HepG2 (cell line): Measurements from ENCODE around the gene EVA1C. TPM values are rescaled to one million over a fixed set of nuclear protein-coding genes. Genes with fewer than 3 reads are reported as not detected.

Experiments used
- ASH2L ChIP-seq: fragments of 300-600, 200-600 bp; sonication (generic); IDR thresholded peaks from 2 replicates; pipeline ENCODE4 v1.7.0; 2017; ENCODE audit warnings: low read depth, mild to moderate bottlenecking, moderate library complexity, mixed read lengths, low read length; ENCODE audit not compliant: insufficient read length
- BCL6 ChIP-seq: IDR thresholded peaks from 2 replicates; pipeline ENCODE4 v1.6.1; 2016; ENCODE audit warnings: missing genetic modification reagents, missing compliant biosample characterization
- EP300 ChIP-seq, 3 experiments: sonication (generic) in 1 of 3; formaldehyde crosslinking in 1 of 3; IDR thresholded peaks; 2 replicates each; pipeline versions ENCODE4 v1.5.1 to v1.6.1; 2011 to 2020; ENCODE audit warnings: low read depth in 2 of 3, low read length in 2 of 3, borderline replicate concordance in 1 of 3, improper control_type of control experiment in 1 of 3, mild to moderate bottlenecking in 1 of 3, missing genetic modification reagents in 1 of 3, moderate library complexity in 1 of 3
- GATAD2A ChIP-seq: IDR thresholded peaks from 2 replicates; pipeline ENCODE4 v1.6.1; 2016
- HMG20A ChIP-seq: IDR thresholded peaks from 2 replicates; pipeline ENCODE4 v1.6.1; 2016; ENCODE audit warnings: borderline replicate concordance
- KDM6A ChIP-seq: IDR thresholded peaks from 2 replicates; pipeline ENCODE4 v1.6.1; 2016; ENCODE audit warnings: low read depth
- NCOA2 ChIP-seq: sonication (generic); formaldehyde crosslinking; IDR thresholded peaks from 2 replicates; pipeline ENCODE4 v1.8.0; 2022; ENCODE audit warnings: inconsistent platforms
- NR2F1 ChIP-seq, 2 experiments: fragments of 450-650 bp in 1 of 2; formaldehyde crosslinking in 1 of 2; IDR thresholded peaks; 2 replicates each; pipeline versions ENCODE4 v1.5.0 to v1.6.1; 2016 to 2020; ENCODE audit warnings: mild to moderate bottlenecking in 1 of 2, missing compliant biosample characterization in 1 of 2, missing genetic modification reagents in 1 of 2, moderate library complexity in 1 of 2
- NR2F2 ChIP-seq: IDR thresholded peaks from 2 replicates; pipeline ENCODE4 v1.6.1; 2012; ENCODE audit warnings: low read depth, inconsistent platforms, borderline replicate concordance
- RXRA ChIP-seq: sonication (generic); formaldehyde crosslinking; IDR thresholded peaks from 2 replicates; pipeline ENCODE4 v1.5.1; 2020; ENCODE audit warnings: missing genetic modification reagents
- SALL1 ChIP-seq: sonication (generic); formaldehyde crosslinking; IDR thresholded peaks from 2 replicates; pipeline ENCODE4 v1.8.0; 2022; ENCODE audit warnings: mild to moderate bottlenecking, missing genetic modification reagents
- SAP130 ChIP-seq: IDR thresholded peaks from 2 replicates; pipeline ENCODE4 v1.6.1; 2016; ENCODE audit warnings: low read depth
- ZEB1 ChIP-seq: IDR thresholded peaks from 2 replicates; pipeline ENCODE4 v1.6.1; 2012; ENCODE audit warnings: mild to moderate bottlenecking, low read depth, inconsistent platforms; ENCODE audit not compliant: insufficient replicate concordance
- ZFY ChIP-seq: sonication (generic); formaldehyde crosslinking; IDR thresholded peaks from 2 replicates; pipeline ENCODE4 v1.4.0; 2020; ENCODE audit warnings: missing genetic modification reagents
- polyA plus RNA-seq, 8 experiments: library from polyadenylated mRNA; depleted of rRNA in 3 of 8; stranded (reverse) in 7 of 8; unstranded in 1 of 8; fragments of >200 nt; fragmentation: Illumina TruSeq in 4 of 8; extraction: Trizol in 4 of 8; gene quantifications; 2 replicates each; pipeline versions ENCODE4 v1.2.1 to v1.2.3, GENCODE V29; 2011 to 2016; ENCODE audit warnings: low read depth in 4 of 8, missing spikeins in 1 of 8, mixed read lengths in 1 of 8; ENCODE audit not compliant: insufficient read depth in 1 of 8
- total RNA-seq, 5 experiments: library from RNA; depleted of rRNA; stranded (reverse); fragments of >200 nt; fragmentation: Illumina TruSeq; extraction: Trizol; gene quantifications; 2 replicates each; pipeline ENCODE4 v1.2.3, GENCODE V29; 2016; ENCODE audit warnings: low read depth in 1 of 5
- TF ChIP-seq, protein P1 (sequence below): IDR thresholded peaks from 2 replicates; pipeline ENCODE4 v1.6.1; 2016
- TF ChIP-seq, protein P2 (sequence below): IDR thresholded peaks from 2 replicates; pipeline ENCODE4 v1.6.1; 2016; ENCODE audit warnings: low read depth, missing genetic modification reagents, missing compliant biosample characterization
- TF ChIP-seq, protein P3 (sequence below): sonication (generic); formaldehyde crosslinking; IDR thresholded peaks from 2 replicates; pipeline ENCODE4 v1.4.0; 2020; ENCODE audit warnings: missing genetic modification reagents

Gene EVA1C
- total and polyA plus RNA-seq, 2 of the 13 experiments (the other 11 are each of a cell fraction or from before 2014, with no cell fraction given), result 0.29 to 0.34 TPM

DNA sequence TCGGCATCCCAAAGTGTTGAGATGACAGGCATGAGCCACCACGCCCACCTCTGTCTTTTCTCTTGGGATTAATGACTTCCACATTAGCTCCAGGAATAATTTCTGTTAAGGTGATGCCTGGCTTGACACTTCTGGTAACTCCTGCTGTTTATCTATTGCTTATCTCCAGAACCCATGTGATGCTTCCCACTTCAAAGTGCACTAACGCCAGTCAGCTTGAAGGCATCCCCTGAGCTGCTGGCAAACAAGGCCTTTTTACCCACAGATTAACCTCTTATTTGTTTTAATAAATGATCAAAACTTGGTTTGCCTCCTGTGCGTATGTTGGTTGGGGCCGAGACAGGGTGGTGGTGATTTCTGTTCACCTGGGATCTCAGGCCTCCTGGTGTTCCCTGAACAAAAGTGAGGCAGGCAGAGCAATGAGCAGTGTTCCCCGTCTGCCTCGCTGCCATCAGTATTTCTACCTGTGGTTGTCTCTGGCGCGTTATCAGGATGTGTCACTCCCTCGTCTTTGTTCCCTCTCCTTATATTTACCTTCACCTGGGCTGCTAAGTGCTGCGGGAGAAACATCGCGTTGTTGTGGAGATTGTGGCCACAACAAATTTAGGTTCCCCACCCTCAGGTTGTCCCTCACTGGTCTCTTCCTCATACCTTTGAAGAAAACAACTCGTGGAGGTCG, 20.6 kb downstream of the EVA1C start (continued):
- TF ChIP-seq NR2F1 (CRISPR knock-in tag; IDR thresholded peaks at IDR 0.05) (peak in 1 of 2 experiments; percentile 79; a peak in 2 of 4 replicates), NCOA2 (CRISPR knock-in tag) (0 out of 2 replicates have a peak, but pooled peaks have one; percentile 40), ASH2L (peak; percentile 26), EP300 (IDR thresholded peaks at IDR 0.05; ENCODE audit: low read depth in 2 of 2, low read length in 2 of 2) (peak in 1 of 2 experiments; percentile 44; a peak in 1 of 4 replicates), EP300 (CRISPR knock-in tag; IDR thresholded peaks at IDR 0.05; ENCODE audit: borderline replicate concordance) (peak; percentile 68; the same call in 1 of the 2 replicates), NR2F2 (peak; percentile 54; the same call in 1 of the 2 replicates), ZEB1 (peak; percentile 35), RXRA (CRISPR knock-in tag) (0 out of 2 replicates have a peak, but pooled peaks have one; percentile 15), BCL6 (CRISPR knock-in tag) (peak; percentile 35; the same call in 1 of the 2 replicates), GATAD2A (CRISPR knock-in tag) (peak; percentile 19; the same call in 1 of the 2 replicates), SALL1 (CRISPR knock-in tag) (0 out of 2 replicates have a peak, but pooled peaks have one; percentile 12), ZFY (CRISPR knock-in tag) (0 out of 2 replicates have a peak, but pooled peaks have one; percentile 19), SAP130 (CRISPR knock-in tag) (peak; percentile 50), KDM6A (CRISPR knock-in tag) (0 out of 2 replicates have a peak, but pooled peaks have one; percentile 27), HMG20A (CRISPR knock-in tag) (peak; percentile 71; the same call in 1 of the 2 replicates)
- TF ChIP-seq, protein P1, sequence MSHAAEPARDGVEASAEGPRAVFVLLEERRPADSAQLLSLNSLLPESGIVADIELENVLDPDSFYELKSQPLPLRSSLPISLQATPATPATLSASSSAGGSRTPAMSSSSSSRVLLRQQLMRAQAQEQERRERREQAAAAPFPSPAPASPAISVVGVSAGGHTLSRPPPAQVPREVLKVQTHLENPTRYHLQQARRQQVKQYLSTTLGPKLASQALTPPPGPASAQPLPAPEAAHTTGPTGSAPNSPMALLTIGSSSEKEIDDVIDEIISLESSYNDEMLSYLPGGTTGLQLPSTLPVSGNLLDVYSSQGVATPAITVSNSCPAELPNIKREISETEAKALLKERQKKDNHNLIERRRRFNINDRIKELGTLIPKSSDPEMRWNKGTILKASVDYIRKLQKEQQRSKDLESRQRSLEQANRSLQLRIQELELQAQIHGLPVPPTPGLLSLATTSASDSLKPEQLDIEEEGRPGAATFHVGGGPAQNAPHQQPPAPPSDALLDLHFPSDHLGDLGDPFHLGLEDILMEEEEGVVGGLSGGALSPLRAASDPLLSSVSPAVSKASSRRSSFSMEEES, result peak; percentile 76
- TF ChIP-seq, protein P2, sequence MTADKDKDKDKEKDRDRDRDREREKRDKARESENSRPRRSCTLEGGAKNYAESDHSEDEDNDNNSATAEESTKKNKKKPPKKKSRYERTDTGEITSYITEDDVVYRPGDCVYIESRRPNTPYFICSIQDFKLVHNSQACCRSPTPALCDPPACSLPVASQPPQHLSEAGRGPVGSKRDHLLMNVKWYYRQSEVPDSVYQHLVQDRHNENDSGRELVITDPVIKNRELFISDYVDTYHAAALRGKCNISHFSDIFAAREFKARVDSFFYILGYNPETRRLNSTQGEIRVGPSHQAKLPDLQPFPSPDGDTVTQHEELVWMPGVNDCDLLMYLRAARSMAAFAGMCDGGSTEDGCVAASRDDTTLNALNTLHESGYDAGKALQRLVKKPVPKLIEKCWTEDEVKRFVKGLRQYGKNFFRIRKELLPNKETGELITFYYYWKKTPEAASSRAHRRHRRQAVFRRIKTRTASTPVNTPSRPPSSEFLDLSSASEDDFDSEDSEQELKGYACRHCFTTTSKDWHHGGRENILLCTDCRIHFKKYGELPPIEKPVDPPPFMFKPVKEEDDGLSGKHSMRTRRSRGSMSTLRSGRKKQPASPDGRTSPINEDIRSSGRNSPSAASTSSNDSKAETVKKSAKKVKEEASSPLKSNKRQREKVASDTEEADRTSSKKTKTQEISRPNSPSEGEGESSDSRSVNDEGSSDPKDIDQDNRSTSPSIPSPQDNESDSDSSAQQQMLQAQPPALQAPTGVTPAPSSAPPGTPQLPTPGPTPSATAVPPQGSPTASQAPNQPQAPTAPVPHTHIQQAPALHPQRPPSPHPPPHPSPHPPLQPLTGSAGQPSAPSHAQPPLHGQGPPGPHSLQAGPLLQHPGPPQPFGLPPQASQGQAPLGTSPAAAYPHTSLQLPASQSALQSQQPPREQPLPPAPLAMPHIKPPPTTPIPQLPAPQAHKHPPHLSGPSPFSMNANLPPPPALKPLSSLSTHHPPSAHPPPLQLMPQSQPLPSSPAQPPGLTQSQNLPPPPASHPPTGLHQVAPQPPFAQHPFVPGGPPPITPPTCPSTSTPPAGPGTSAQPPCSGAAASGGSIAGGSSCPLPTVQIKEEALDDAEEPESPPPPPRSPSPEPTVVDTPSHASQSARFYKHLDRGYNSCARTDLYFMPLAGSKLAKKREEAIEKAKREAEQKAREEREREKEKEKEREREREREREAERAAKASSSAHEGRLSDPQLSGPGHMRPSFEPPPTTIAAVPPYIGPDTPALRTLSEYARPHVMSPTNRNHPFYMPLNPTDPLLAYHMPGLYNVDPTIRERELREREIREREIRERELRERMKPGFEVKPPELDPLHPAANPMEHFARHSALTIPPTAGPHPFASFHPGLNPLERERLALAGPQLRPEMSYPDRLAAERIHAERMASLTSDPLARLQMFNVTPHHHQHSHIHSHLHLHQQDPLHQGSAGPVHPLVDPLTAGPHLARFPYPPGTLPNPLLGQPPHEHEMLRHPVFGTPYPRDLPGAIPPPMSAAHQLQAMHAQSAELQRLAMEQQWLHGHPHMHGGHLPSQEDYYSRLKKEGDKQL, result 0 out of 2 replicates have a peak, but pooled peaks have one; percentile 32
- TF ChIP-seq, protein P3, sequence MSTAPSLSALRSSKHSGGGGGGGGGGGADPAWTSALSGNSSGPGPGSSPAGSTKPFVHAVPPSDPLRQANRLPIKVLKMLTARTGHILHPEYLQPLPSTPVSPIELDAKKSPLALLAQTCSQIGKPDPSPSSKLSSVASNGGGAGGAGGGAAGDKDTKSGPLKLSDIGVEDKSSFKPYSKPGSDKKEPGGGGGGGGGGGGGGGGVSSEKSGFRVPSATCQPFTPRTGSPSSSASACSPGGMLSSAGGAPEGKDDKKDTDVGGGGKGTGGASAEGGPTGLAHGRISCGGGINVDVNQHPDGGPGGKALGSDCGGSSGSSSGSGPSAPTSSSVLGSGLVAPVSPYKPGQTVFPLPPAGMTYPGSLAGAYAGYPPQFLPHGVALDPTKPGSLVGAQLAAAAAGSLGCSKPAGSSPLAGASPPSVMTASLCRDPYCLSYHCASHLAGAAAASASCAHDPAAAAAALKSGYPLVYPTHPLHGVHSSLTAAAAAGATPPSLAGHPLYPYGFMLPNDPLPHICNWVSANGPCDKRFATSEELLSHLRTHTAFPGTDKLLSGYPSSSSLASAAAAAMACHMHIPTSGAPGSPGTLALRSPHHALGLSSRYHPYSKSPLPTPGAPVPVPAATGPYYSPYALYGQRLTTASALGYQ (CRISPR knock-in tag), result peak; percentile 26; the same call in 1 of the 2 replicates
